ENCODE results near the gene NUDT4.

DNA sequence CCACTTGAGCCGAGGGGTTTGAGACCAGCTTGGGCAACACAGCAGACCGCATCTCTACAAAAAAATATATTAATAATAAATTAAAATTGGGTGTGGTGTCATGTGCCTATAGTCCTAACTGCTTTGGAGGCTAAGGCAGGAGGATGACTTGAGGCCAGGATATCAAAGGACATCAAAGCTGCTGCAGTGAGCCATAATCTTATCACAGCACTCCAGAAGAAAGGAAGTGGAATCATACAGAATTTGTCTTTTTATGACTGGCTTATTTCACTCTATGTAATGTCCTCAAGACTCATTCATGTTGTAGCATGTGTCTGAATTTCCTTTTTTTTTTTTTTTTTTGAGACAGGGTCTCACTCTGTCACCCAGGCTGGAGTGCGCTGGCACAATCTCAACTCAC, 43.9 kb upstream of the NUDT4 start:
- TF ChIP-seq ATF1 (CRISPR knock-in tag; IDR thresholded peaks at IDR 0.05): no peak
- TF ChIP-seq CTCF (IDR thresholded peaks at IDR 0.05): no peak
- TF ChIP-seq JUN (CRISPR knock-in tag; IDR thresholded peaks at IDR 0.05): no peak
- TF ChIP-seq SP1 (CRISPR knock-in tag; conservative IDR thresholded peaks at IDR 0.05): no peak
- no peak for TF ChIP-seq ESRRA (CRISPR knock-in tag; IDR thresholded peaks at IDR 0.05; ENCODE audit: borderline replicate concordance)
- TF ChIP-seq RORB (CRISPR knock-in tag; IDR thresholded peaks at IDR 0.05): no peak
- no peak for TF ChIP-seq CBFB (CRISPR knock-in tag; IDR thresholded peaks at IDR 0.05; ENCODE audit: low read depth)
- no peak for TF ChIP-seq ZNF423 (CRISPR knock-in tag; IDR thresholded peaks at IDR 0.05)
- no peak for TF ChIP-seq ETV6 (CRISPR knock-in tag; IDR thresholded peaks at IDR 0.05)
